Activated CD8-positive, alpha-beta T cell treated with anti-CD3 and anti-CD28 coated beads for 36 hours (primary cell): Measurements from ENCODE around the gene AOAH. TPM values are rescaled to one million over a fixed set of nuclear protein-coding genes. Genes with fewer than 3 reads are reported as not detected.

Experiments used
- ATAC-seq: fragments of 200-7000 bp; cut with Tn5 transposase; one replicate; pipeline ENCODE4 v1.10.0; 2021; ENCODE audit warnings: mild to moderate bottlenecking, moderate library complexity
- CTCF ChIA-PET: fragments of 350-600 bp; sonication (Branson Sonifier 250); formaldehyde crosslinking; loops from one replicate; lab custom pipeline; 2021; ENCODE audit warnings: antibody characterized with exemption; lab: Charles Lee
- POLR2A ChIA-PET: fragments of 350-600 bp; sonication (Branson Sonifier 250); formaldehyde crosslinking; loops from one replicate; lab custom pipeline; 2021; ENCODE audit warnings: antibody characterized with exemption; lab: Charles Lee
- DNase-seq: peaks from one replicate; pipeline ENCODE4 v3.0.0-alpha.2; 2020
- H3K27ac Mint-ChIP-seq: one replicate; pipeline ENCODE4 v1.8.0; 2021; ENCODE audit warnings: mild to moderate bottlenecking, mixed read lengths
- H3K27me3 Mint-ChIP-seq: one replicate; pipeline ENCODE4 v1.8.0; 2021; ENCODE audit warnings: mixed read lengths
- H3K36me3 Mint-ChIP-seq: one replicate; pipeline ENCODE4 v1.8.0; 2021; ENCODE audit warnings: low read depth, mixed read lengths
- H3K4me1 Mint-ChIP-seq: one replicate; pipeline ENCODE4 v1.8.0; 2021; ENCODE audit warnings: low read depth, mixed read lengths
- H3K4me3 Mint-ChIP-seq: one replicate; pipeline ENCODE4 v1.8.0; 2021; ENCODE audit warnings: mild to moderate bottlenecking, moderate library complexity, mixed read lengths
- H3K9me3 Mint-ChIP-seq: one replicate; pipeline ENCODE4 v1.8.0; 2021; ENCODE audit warnings: mixed read lengths
- intact Hi-C: fragments of 100-400 bp; cut with micrococcal nuclease; formaldehyde crosslinking; loops from one replicate; pipeline ENCODE4 v1.10.0; 2022
- total RNA-seq, 2 experiments: library from RNA; stranded (reverse); gene quantifications; one replicate each; pipeline ENCODE4 v1.2.3, GENCODE V29; 2021
- TF ChIP-seq, protein P1 (sequence below): fragments of 200-600 bp; IDR thresholded peaks from one replicate; pipeline ENCODE4 v1.8.0; 2022; ENCODE audit warnings: antibody characterized with exemption, mild to moderate bottlenecking

AOAH gene
- total RNA-seq, 2 experiments from 2014 or later = 10.4 to 17.1 TPM

DNA sequence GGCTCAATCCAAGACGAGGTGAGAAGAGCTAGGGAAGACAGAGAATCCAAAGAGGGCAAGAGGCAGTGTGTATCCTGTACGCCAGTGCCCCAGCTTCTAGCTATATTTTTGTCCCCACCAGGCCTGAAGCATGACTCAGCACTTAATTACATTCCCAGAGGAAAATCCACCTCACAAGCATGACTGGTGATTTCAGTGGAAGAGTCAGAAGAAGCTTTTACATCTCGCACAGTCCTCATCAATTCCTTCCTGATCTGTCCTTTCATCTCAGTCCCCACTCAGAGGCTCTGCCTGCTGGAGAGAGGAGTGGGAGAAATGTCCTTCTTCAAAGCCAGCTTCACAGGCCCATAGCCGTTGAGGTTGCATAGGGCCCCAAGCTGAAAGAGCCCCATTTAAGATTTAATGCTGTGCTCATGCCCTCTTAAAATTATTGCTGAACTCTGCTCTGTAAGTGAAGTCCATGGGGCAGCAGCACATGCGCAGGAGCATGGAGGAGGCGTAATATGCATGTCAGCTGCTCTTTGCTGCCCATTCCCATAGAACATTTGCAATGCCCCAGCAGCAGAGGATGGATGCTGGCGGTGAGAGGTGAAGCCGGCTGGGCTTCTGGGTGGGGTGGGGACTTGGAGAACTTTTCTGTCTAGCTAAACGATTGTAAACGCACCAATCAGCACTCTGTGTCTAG lies 39.0 kb upstream of the AOAH start:
- CTCF ChIA-PET = interaction anchor here (1.1 to 1.2 kb wide), 2 partner anchors 9 to 92 kb away, joined by 3 to 4 read pairs; no protein-coding TSS in a partner anchor
- Mint-ChIP-seq H3K27ac (no peak overlapping the region), H3K4me3 (no peak overlapping the region), H3K27me3 (no peaks in the 10 kb centered on the region), H3K9me3 (no peaks in the 10 kb centered on the region), H3K4me1 (peaks cover 34% of the 10 kb centered on the region), H3K36me3 (no peaks in the 10 kb centered on the region)
- intact Hi-C loops = no loop called here
- no peak for DNase-seq
- POLR2A ChIA-PET = interaction anchor here (1.0 to 1.3 kb wide), 2 partner anchors 18 to 22 kb away, joined by 3 read pairs; no protein-coding TSS in a partner anchor
- TF ChIP-seq, protein P1, sequence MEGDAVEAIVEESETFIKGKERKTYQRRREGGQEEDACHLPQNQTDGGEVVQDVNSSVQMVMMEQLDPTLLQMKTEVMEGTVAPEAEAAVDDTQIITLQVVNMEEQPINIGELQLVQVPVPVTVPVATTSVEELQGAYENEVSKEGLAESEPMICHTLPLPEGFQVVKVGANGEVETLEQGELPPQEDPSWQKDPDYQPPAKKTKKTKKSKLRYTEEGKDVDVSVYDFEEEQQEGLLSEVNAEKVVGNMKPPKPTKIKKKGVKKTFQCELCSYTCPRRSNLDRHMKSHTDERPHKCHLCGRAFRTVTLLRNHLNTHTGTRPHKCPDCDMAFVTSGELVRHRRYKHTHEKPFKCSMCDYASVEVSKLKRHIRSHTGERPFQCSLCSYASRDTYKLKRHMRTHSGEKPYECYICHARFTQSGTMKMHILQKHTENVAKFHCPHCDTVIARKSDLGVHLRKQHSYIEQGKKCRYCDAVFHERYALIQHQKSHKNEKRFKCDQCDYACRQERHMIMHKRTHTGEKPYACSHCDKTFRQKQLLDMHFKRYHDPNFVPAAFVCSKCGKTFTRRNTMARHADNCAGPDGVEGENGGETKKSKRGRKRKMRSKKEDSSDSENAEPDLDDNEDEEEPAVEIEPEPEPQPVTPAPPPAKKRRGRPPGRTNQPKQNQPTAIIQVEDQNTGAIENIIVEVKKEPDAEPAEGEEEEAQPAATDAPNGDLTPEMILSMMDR = no peak
- ATAC-seq = no peak

DNA sequence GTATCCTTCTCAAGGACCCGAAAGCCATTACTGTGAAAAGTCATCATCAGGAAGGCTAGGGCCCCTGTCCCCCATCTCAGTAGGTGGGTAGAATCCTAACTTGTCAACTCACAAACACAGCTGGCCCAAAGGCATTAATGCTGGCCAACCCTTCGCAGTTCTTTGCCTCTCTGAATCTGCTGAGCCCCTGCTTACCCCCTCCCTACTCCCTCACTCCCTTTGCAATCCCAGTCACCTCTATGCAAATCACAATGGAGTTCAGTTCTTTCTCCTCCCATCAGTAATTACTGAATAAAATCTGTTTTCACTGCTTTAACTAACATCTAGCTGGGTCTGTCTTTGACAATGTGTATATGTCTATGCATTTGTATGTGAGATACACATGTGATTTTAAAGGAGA lies 38.1 kb upstream of the AOAH start:
- Mint-ChIP-seq H3K4me3 (no peak overlapping the region), H3K4me1 (peaks cover 34% of the 10 kb centered on the region), H3K36me3 (no peaks in the 10 kb centered on the region), H3K9me3 (no peaks in the 10 kb centered on the region), H3K27ac (no peak overlapping the region), H3K27me3 (no peaks in the 10 kb centered on the region)
- ATAC-seq (no peak), DNase-seq (no peak)
- intact Hi-C loops = no loop called here
- CTCF ChIA-PET = interaction anchor here (0.8 to 1.2 kb wide), 3 partner anchors 10 to 274 kb away, joined by 3 read pairs; no protein-coding TSS in a partner anchor
- POLR2A ChIA-PET = interaction anchor here (1.0 to 1.3 kb wide), 2 partner anchors 19 to 22 kb away, joined by 3 read pairs; no protein-coding TSS in a partner anchor
- TF ChIP-seq, protein P1 = no peak

- H3K4me3 Mint-ChIP-seq = no peak overlapping the region
- H3K9me3 Mint-ChIP-seq = no peaks in the 10 kb centered on the region
- CTCF ChIA-PET = interaction anchor here (0.6 to 1.2 kb wide), 4 partner anchors 10 to 274 kb away, joined by 3 to 4 read pairs (median 3); no protein-coding TSS in a partner anchor
- intact Hi-C loops = no loop called here
- peaks cover 31% of the 10 kb centered on the region for H3K4me1 Mint-ChIP-seq
- TF ChIP-seq, protein P1 = no peak
- H3K27me3 Mint-ChIP-seq = no peaks in the 10 kb centered on the region
- ATAC-seq = no peak
- POLR2A ChIA-PET = interaction anchor here (1.3 kb wide), 1 partner anchor 20 kb away, joined by 3 read pairs; no protein-coding TSS in a partner anchor
- H3K27ac Mint-ChIP-seq = no peak overlapping the region
- no peak for DNase-seq
- H3K36me3 Mint-ChIP-seq = no peaks in the 10 kb centered on the region
Observed at GRCh38 chr7:36761835-36762234, 37.5 kb upstream of the AOAH start.

GRCh38 chr7:36760856-36761762 lies 36.8 kb upstream of the AOAH start:
- no peaks in the 10 kb centered on the region for H3K27me3 Mint-ChIP-seq
- intact Hi-C loops = no loop called here
- H3K4me1 Mint-ChIP-seq = peaks cover 26% of the 10 kb centered on the region
- H3K4me3 Mint-ChIP-seq = no peak overlapping the region
- ATAC-seq (no peak), DNase-seq (no peak)
- POLR2A ChIA-PET = interaction anchor here (1.2 kb wide), 1 partner anchor 271 kb away, joined by 3 read pairs; no protein-coding TSS in a partner anchor
- TF ChIP-seq, protein P1 = no peak
- H3K27ac Mint-ChIP-seq = no peak overlapping the region
- H3K36me3 Mint-ChIP-seq = no peaks in the 10 kb centered on the region
- CTCF ChIA-PET = interaction anchor here (0.6 to 1.2 kb wide), 4 partner anchors 9 to 273 kb away, joined by 3 to 4 read pairs (median 3); no protein-coding TSS in a partner anchor
- H3K9me3 Mint-ChIP-seq = no peaks in the 10 kb centered on the region
